HG02571 (cell line): Measurements from ENCODE around the gene ENO1.
"Not testable (repeated sequence)": the region's sequence is repeated elsewhere in the genome, so short reads cannot be mapped to it uniquely, and the experiment has no call there.

Experiments used
- ATAC-seq: cut with Tn5 transposase; IDR thresholded peaks from one replicate; pipeline ENCODE4 v1.9.1; 2021; ENCODE audit warnings: mild to moderate bottlenecking, moderate library complexity; ENCODE audit not compliant: unreplicated experiment

Gene ENO1

DNA sequence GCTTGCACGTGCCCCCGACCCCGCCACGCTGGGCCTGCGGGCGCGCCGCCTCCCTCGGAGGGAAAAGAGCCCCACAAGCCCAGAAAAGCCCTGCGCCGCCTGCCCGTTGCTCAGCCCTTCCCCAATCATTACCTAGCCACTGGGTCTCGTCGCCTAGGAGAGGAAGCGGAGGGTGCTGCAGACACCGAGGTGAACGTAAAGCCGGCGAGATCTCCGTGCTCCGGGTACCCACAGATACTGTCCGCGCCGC lies at the start of gene ENO1:
TSS of gene ENO1 (minus strand) at position 239 of the 250 bp plus-strand sequence. CDS start 3,778 bp downstream, outside the sequence.
- no peak for ATAC-seq

DNA sequence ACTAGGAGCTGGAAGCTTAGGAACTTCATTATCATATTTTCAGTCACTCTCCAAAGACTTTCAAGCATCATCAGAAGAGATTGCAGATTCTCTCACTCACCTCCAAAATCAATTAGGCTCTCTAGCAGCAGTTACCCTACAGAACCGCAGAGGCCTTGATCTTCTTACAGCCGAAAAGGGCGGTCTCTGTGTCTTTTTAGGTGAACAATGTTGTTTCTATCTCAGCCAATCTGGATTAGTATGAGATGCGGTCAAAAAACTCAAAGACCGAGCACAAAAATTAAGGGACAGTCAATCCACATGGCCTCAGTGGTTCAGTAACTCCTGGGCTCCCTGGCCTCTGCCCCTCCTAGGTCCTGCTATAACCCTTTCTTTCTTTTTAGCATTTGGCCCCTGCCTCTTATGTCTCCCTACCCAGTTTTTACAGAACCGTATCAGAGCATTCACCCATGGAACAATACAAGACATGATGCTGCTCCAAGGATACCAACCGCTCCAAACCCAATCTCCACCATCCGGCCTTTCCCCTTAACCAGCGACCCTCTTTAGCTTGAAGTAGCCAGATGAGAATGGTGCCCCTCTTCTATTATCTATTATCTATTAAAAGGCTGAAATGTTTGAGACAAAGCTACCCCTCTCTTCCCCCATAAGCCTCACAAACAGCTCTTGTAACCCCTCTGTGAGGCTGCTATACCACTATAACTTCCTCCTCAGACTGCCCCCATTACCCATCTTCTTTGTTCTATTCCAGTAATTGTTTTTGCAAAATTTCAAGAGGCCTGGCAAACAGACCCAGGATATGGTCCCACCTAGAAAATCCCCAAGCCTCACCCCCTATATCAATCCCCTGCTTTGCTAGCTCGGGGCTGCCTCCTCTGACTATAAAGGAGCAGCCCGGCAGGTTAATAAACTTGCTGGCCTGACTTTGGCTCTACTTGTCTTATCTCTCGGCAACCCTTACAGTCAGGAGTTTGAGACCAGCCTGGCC lies 48.5 kb upstream of the ENO1 start:
- no peak for ATAC-seq

DNA sequence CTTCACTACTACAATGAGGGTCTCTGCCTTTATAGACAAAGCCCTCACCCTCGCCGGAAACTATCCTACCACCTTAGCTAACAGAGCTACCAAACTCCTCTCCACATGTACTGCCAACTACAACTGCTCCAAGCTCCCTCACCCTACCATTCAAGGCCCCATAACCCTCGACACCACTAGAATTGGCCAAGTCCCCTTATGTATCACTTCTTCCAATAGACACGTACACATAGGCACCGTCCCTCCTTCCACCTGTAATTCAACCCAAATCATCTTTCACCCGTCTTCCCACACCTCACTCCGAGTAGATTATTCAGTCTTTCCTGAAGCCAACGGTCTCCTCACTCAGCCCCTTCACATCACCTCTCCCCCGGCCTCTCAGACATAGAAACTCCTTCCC lies 47.5 kb upstream of the ENO1 start:
- ATAC-seq: no peak

DNA sequence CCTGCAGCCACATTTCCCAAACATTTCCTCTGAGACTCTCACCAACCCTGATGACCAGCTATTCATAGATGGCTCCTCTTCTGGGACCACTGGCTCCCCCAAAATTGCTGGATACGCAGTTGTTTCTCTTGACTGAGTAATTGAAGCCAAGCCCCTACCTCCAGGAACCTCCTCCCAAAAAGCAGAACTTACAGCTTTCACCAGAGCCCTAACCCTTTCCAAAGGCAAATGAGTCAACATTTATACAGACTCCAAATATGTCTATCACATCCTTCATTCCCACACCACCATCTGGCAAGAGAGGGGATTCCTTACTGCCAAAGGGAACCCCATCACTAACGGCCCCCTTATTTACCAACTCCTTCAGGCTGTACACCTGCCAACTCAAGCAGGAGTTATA lies 46.9 kb upstream of the ENO1 start:
- no peak for ATAC-seq

DNA sequence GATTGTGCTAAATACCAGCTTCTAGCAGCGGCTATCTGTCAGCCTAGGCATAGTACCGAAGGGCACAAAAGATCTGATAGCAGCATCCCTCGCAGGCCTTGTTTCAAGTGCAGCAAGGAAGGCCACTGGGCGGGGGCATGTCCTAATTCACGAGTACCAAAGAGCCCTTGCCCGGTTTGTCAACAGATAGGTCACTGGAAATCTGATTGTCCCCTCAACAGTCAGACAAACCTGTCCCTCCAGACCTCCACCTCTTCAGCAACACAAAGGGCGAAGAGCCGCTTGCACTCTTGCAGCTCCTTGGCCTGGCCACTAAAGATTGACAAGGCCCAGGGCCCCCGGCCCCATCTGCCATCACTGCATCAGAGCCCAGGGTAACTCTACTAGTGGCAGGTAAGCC lies 44.5 kb upstream of the ENO1 start:
- ATAC-seq: no peak

DNA sequence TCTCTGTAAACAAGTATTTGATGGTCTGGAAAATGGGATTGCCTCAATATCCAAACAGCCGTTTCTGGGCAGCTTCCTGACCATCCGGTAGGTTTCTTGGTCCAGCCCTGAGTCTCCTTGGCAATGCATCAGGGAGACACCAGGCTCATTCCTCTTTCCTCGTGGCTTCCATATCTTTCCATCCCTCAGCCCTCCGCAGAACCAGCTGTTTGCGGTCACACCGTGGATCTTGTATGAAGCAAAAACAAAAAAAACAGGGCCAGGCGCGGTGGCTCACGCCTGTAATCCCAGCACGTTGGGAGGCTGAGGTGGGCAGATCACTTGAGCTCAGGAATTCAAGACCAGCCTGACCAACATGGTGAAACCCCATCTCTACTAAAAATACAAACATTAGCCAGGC lies 39.0 kb upstream of the ENO1 start:
- ATAC-seq: not testable (repeated sequence)

DNA sequence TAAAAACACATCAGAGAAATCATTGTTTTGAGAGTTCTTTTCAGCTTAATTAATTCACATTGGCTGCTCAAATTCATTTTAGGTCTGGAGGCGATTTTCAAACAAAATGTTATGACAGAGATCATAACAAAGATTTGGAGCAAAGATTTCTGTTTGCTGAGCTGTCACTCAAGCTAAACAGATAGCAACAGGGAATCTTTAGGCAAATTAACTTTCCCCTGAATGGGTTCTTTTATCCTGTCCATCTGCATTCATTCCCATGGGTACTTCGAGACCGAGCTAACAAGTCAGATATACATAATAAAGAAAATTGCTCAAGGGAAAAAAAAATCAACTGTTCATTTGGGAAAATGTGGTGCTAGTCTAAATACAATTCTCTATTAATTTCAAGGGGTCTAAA lies 37.0 kb upstream of the ENO1 start:
- no peak for ATAC-seq

DNA sequence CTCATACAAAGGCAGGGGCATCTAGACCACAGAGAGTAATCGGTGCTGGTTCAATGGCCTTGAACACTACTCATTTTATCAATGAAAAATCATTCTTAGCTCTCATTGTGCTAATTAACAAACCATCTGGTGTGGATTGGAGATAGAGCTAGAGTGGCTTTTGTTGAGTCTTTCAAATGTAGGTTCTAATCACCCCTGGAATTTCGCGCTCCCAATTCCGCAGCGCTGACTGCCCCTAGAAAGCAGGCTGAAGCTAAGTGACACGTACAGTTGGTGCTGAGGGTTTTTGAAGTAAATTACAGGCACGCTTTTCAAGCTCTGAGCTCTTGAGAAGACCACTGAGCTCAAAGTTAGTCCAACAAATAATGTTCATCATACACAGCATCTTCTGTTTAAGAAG lies 36.0 kb upstream of the ENO1 start:
- ATAC-seq: no peak

DNA sequence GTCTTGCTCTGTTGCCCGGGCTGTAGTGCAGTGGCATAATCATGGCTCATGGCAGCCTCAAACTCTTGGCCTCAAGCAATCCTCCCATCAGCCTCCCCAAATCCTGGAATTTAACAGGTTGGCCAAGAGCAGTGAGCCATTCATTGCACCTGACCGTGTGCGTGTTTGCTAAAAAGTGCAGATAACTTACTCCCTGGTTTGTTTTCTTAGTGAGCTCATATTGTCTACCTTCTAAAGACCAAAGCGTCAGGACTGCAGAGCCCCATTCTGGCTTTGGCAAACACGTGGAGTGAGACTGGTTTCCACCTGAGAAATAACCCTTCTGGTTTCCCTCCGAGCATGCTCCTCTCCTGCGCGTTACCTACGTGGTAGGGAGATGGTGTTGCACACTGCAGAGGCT lies 35.0 kb upstream of the ENO1 start:
- ATAC-seq: no peak

DNA sequence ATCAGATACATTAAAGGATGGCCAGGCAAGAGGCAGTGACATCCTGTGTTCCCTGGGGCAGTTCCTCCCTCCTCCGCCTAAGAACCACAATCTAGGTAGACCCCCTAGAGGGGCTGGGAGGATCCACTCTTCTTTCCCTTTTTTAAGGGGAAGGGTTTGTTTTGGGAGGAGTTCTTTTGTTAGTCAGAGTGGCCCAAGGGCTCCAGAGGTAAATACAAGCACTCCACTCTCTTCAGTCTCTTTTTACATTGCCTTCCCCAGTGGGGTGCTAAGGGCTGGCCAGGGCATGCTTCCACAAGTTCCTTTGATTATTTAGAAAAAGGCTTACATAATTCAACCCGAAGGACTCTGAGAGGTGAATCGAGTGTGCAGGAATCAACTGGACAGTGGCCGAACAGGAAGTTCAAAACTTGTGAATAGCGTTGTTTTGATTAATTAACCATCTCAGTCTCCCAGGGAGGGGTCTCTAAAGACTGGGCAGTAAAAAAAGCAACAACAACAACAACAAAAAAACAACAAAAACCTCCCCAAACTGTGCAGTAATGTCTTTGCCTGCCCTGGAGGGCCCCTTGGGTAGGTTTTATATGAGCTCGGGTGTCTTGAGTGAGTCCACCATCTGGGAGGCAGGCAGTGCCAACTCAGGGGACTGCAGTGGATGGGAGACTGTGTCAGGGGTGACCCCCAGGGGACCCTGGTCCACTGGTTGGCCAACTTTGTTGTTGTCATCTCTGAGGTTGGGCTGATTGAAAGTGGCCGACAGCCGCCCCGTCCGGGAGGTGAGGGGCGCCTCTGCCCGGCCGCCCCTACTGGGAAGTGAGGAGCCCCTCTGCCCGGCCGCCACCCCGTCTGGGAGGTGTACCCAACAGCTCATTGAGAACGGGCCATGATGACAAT lies 33.2 kb upstream of the ENO1 start:
- ATAC-seq: no peak

DNA sequence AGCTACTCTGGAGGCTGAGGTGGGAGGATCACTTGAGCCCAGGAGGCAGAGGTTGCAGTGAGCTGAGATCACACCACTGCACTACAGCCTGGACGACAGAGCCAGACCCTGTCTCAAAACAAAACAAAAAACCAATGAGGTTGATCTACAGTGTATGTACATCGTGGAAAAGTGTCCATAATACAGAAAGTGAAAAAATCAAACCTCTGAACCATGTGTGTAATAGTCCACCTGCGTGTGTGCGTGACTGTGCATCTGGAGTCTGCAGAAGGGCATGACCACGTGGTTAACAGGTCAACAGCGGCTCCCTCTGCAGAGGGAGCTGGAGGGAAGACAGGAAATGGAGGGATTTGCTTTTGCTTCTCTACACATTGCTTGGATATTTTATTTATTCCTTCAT lies 32.4 kb upstream of the ENO1 start:
- no peak for ATAC-seq

DNA sequence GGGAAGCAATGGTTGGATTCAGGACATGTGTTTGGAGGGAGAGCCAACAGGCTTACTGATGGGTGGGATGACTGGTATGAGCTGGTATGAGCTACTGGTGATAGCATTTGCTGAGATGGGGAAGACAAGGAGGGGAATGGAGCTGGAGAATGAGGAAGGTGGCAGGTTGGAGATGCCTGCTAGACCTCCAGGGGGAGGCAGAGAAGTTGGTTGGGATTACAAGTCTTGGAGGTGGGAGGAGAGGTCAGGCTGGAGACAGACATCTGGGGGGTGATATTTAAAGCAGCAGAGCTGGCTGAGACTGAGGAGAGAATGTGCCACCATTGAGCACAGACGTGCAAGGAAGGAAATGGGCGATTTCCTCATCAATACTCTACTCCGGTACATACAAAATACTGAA lies 31.8 kb upstream of the ENO1 start:
- no peak for ATAC-seq

DNA sequence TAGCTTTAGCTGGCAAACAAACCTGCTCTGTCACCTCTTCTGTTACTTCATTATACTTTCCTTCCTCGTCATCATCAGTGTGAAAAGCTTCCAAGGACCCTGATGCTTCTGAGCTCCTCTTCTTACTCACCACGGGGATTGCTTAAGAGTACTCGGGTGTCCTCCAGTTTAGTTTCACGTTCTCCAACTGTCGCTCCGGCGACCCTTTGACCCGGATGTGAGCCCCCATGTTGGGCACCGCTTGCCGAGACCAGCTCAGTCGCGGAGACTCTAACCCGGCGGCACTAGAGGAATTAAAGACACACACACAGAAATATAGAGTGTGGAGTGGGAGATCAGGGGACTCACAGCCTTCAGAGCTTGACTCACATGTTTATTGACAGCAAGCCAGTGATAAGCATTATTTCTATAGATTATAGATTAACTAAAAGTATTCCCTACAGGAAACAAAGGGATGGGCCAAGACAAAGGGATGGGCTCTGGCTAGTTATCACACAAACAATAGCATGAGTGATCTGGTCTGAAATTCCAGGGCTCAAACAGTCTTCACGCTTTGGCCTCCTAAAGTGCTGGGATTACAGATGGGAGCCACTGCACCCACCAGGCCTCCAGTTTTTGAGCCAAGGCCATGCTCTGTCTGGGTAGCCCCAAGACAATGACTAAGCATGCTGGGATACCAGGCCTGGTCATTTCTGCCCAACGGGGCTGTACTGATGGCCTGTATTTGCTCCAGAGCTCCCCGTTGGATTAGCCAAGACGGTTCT lies 30.1 kb upstream of the ENO1 start:
- no peak for ATAC-seq

DNA sequence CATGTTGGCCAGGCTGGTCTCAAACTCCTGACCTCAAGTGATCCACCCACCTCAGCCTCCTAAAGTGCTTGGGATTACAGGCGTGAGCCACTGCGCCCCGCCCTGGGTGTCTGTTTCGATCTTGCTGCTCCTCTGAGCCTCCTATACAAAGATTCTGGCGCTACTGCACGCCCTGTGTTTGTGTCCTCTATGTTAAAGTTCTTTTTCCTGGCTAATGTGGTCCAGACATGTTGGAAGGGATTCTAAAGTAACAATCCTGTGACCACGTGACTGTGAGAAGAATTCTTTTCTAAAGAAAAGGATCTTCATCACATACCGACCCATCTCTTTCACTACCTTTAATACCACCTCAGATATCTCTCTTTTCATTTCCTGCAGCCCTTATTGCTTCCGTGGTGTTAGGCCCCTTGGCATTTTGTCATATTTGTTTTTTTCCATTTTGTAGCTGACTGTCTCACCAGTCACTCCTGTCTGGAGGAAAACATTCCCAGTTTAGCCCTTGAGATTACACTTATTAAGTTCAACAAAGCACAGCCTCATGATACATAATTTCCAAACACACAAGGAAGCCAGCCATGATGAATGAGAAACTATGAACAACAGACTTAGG lies 27.2 kb upstream of the ENO1 start:
- ATAC-seq: no peak

DNA sequence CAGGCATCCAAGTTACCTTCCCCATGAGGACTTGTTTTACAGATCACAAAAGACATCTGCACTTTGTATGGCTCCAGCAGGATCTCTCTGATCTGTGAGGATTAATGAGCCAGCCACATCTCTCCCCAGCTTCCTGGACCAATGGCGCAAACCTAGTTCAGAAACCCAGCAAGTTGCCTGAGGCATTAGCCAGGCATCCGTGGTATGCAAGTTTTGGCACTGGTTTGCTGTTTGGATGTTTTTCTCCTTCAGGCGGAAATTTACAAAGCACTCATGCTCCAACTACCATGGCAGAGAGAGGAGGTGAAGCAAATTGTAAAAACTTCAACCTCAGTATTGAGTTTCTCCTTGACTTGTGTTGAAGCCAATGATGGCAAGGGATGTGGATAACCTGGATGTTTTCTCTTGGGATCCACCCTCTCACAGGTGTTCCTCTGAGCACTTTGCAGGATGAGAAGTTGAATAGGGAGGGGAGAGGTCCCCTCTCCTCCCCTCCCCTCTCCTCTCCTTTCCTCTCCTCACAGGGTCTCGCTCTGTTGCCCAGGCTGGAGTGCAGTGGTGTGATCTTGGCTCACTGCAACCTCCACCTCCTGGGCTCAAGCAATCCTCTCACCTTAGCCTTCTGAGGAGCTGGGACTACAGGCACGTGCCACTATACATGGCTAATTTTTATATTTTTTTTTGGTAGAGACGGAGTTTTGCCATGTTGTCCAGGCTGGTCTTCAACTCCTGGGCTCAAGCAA lies 25.6 kb upstream of the ENO1 start:
- no peak for ATAC-seq

DNA sequence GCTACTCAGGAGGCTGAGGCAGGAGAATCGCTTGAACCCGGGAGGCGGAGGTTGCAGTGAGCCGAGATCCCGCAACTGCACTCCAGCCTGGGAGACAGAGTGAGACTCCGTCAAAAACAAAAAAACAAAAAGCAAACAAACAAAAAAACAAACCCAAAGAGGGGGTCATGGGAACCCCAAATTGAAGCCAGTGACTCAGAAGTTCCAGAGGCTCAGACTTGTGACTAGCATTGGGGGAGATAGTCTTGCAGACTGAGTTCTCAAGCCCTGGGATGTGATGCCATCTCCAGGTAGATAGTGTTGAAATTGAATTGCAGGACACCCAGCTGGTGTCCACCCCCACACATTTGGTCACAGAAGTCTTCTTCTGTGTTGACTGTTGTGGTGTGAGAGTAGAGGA lies 24.9 kb upstream of the ENO1 start:
- no peak for ATAC-seq

DNA sequence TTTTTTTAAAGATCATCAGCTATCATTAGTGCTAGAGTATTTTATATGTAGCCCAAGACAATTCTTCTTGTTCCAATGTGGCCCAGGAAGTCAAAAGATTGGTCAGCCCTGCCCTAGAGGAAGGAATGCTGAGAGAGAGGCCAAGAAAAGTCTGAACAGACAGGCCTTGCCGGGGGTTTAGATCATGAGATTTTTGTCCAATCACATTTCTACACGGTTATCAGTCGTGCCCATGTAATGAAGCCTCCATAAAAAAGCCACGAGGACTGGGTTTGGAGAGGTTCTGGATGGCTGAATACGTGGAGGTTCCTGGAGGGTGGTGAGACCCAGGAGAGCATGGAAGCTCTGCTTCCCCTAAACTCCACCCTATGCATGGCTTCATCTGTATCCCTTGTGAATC lies 24.3 kb upstream of the ENO1 start:
- ATAC-seq: no peak

DNA sequence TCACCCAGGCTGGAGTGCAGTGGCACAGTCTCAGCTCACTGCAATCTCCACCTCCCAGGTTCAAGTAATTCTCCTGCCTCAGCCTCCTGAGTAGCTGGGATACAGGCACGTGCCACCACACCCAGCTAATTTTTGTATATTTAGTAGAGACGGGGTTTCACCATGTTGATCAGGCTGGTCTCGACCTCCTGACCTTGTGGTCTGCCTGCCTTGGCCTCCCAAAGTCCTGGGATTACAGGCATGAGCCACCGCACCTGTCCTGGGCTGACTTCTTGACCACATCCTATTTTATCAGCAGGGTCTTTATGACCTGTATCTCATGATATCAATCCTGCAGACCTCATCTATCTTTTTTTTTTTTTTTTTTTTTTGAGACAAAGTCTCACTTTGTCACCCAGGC lies 22.2 kb upstream of the ENO1 start:
- ATAC-seq: not testable (repeated sequence)

DNA sequence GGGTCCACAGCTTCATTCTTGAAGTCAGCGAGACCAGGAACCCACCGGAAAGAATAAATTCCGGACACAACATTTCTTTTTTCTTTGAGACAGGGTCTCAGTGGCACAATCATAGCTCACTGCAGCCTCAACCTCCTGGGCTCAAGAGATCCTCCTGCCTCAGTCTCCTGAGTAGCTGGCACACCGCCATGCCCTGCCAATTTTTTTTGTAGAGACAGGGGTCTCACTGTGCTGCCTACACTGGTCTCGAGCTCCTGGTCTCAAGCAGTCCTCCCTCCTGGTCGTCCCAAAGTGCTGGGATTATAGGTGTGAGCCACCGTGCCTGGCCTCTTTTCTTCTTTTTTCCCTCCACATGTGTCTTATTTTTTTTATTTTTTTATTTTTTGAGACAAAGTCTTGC lies 20.6 kb upstream of the ENO1 start:
- ATAC-seq: no peak

DNA sequence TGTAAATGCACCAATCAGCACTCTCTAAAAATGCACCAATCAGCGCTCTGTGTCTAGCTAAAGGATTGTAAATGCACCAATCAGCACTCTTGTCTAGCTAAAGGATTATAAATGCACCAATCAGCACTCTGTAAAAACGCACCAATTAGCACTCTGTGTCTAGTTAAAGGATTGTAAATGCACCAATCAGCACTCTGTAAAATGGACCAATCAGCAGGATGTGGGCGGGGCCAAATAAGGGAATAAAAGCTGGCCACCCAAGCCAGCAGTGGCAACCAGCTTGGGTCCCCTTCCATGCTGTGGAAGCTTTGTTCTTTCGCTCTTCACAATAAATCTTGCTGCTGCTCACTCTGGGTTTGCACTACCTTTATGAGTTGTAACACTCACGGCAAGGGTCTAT lies 19.9 kb upstream of the ENO1 start:
- ATAC-seq: not testable (repeated sequence)
